IPS DF 6.9 (cell line): ENCODE data around the gene GTSE1.

Source experiments
- DNase-seq: peaks from one replicate; pipeline ENCODE4 v3.0.0-alpha.2; 2013; ENCODE audit warnings: low read depth, low spot score
- H3K27ac ChIP-seq: one replicate; pipeline ENCODE4 v1.5.1; 2013; ENCODE audit warnings: low read length, control low read depth
- H3K27me3 ChIP-seq: 2 replicates; pipeline ENCODE4 v1.6.1; 2013; ENCODE audit warnings: mild to moderate bottlenecking, low read length; ENCODE audit not compliant: control insufficient read depth, insufficient read depth
- H3K36me3 ChIP-seq: 2 replicates; pipeline ENCODE4 v1.6.1; 2013; ENCODE audit warnings: low read length; ENCODE audit not compliant: control insufficient read depth, insufficient read depth
- H3K4me1 ChIP-seq: 2 replicates; pipeline ENCODE4 v1.6.1; 2013; ENCODE audit warnings: low read length; ENCODE audit not compliant: control insufficient read depth, insufficient read depth
- H3K4me3 ChIP-seq: 2 replicates; pipeline ENCODE4 v1.5.1; 2013; ENCODE audit warnings: mild to moderate bottlenecking, low read length
- H3K9me3 ChIP-seq: 2 replicates; pipeline ENCODE4 v1.6.1; 2013; ENCODE audit warnings: low read length, inconsistent platforms; ENCODE audit not compliant: control insufficient read depth, insufficient read depth
- WGBS: extraction: QIAGEN DNeasy Blood & Tissue Kit; methylation state at CpG from one replicate; pipeline ENCODE4 v1.1.7; 2013; ENCODE audit warnings: mixed read lengths, missing lambda C conversion rate; ENCODE audit not compliant: insufficient read length, insufficient coverage; 5-methylcytosine and 5-hydroxymethylcytosine counted together

Gene GTSE1

GRCh38 chr22:46327691-46328465 is 31.2 kb downstream of the GTSE1 start:
- 100% methylated on average over 1 of the region's 13 CpGs for WGBS
- no peak overlapping the region for H3K4me3 ChIP-seq

GRCh38 chr22:46328797-46329196 is 32.1 kb downstream of the GTSE1 start:
- no peaks in the 10 kb centered on the region for H3K4me1 ChIP-seq
- WGBS = no CpG with 5 or more reads among the region's 11 CpGs
- no peak overlapping the region for H3K27ac ChIP-seq
- H3K4me3 ChIP-seq = no peak overlapping the region
- H3K36me3 ChIP-seq = peaks cover 27% of the 10 kb centered on the region
- DNase-seq = no peak
- no peaks in the 10 kb centered on the region for H3K27me3 ChIP-seq
- H3K9me3 ChIP-seq = no peaks in the 10 kb centered on the region

More at GRCh38 chr22:46327691-46328465, 31.2 kb downstream of the GTSE1 start:
- Histone ChIP-seq H3K27ac (no peak overlapping the region), H3K36me3 (peaks cover 32% of the 10 kb centered on the region), H3K9me3 (no peaks in the 10 kb centered on the region), H3K27me3 (no peaks in the 10 kb centered on the region), H3K4me1 (no peaks in the 10 kb centered on the region)
- DNase-seq = no peak

GRCh38 chr22:46329616-46330015 is 32.9 kb downstream of the GTSE1 start:
- Histone ChIP-seq H3K27me3 (no peaks in the 10 kb centered on the region), H3K9me3 (no peaks in the 10 kb centered on the region), H3K4me1 (no peaks in the 10 kb centered on the region), H3K36me3 (peaks cover 24% of the 10 kb centered on the region), H3K27ac (no peak overlapping the region), H3K4me3 (no peak overlapping the region)
- no peak for DNase-seq
- WGBS = no CpG with 5 or more reads among the region's 8 CpGs

- H3K4me3 ChIP-seq = no peak overlapping the region
- no peaks in the 10 kb centered on the region for H3K9me3 ChIP-seq
- DNase-seq = no peak
- WGBS = no CpG with 5 or more reads among the region's 4 CpGs
- H3K27ac ChIP-seq = no peak overlapping the region
- peaks cover 24% of the 10 kb centered on the region for H3K36me3 ChIP-seq
- H3K27me3 ChIP-seq = no peaks in the 10 kb centered on the region
- no peaks in the 10 kb centered on the region for H3K4me1 ChIP-seq
These were observed 33.8 kb downstream of the GTSE1 start for GRCh38 chr22:46330426-46330825.

- WGBS = no CpG with 5 or more reads among the region's 23 CpGs
- H3K36me3 ChIP-seq = peaks cover 19% of the 10 kb centered on the region
These were observed 34.8 kb downstream of the GTSE1 start for GRCh38 chr22:46331496-46331895.

GRCh38 chr22:46335201-46336118 is 38.8 kb downstream of the GTSE1 start, which contains the start of gene TRMU:
TRMU (plus strand) TSS chr22:46335714; CDS start chr22:46335765, 51 bp downstream.
- H3K27me3 ChIP-seq = no peaks in the 10 kb centered on the region
- no peaks in the 10 kb centered on the region for H3K9me3 ChIP-seq
- no peak within 1 kb of the TSS for H3K27ac ChIP-seq
- no CpG with 5 or more reads among the region's 93 CpGs for WGBS
- peak; percentile 55 for DNase-seq
- H3K4me1 ChIP-seq = peaks cover 3% of the 10 kb centered on the region; the same call in 1 of the 2 replicates
- H3K36me3 ChIP-seq = peaks cover 18% of the 10 kb centered on the region
- peak within 1 kb of the TSS; percentile 68 for H3K4me3 ChIP-seq

More at GRCh38 chr22:46331496-46331895, 34.8 kb downstream of the GTSE1 start:
- Histone ChIP-seq H3K27ac (no peak overlapping the region), H3K27me3 (no peaks in the 10 kb centered on the region), H3K9me3 (no peaks in the 10 kb centered on the region), H3K4me1 (peaks cover under 1% of the 10 kb centered on the region; the same call in 1 of the 2 replicates), H3K4me3 (no peak overlapping the region)
- no peak for DNase-seq

- no peaks in the 10 kb centered on the region for H3K9me3 ChIP-seq
- DNase-seq = no peak
- peaks cover 16% of the 10 kb centered on the region for H3K36me3 ChIP-seq
- H3K27ac ChIP-seq = no peak overlapping the region
- H3K27me3 ChIP-seq = no peaks in the 10 kb centered on the region
- WGBS = no CpG with 5 or more reads among the region's 42 CpGs
- H3K4me3 ChIP-seq = peak overlapping the region; percentile 68
- H3K4me1 ChIP-seq = peaks cover 3% of the 10 kb centered on the region
These were observed 39.7 kb downstream of the GTSE1 start for GRCh38 chr22:46336119-46337078.

- no peak overlapping the region for H3K27ac ChIP-seq
- H3K36me3 ChIP-seq = peaks cover 17% of the 10 kb centered on the region
- H3K27me3 ChIP-seq = no peaks in the 10 kb centered on the region
- no peak overlapping the region for H3K4me3 ChIP-seq
- peaks cover 3% of the 10 kb centered on the region for H3K4me1 ChIP-seq
- WGBS = no CpG with 5 or more reads among the region's 9 CpGs
- no peak for DNase-seq
- H3K9me3 ChIP-seq = no peaks in the 10 kb centered on the region
These were observed 41.2 kb downstream of the GTSE1 start for GRCh38 chr22:46337870-46338269.

- H3K27ac ChIP-seq = no peak overlapping the region
- no peaks in the 10 kb centered on the region for H3K27me3 ChIP-seq
- DNase-seq = no peak
- H3K36me3 ChIP-seq = peaks cover 19% of the 10 kb centered on the region
- no peaks in the 10 kb centered on the region for H3K9me3 ChIP-seq
- no CpG with 5 or more reads among the region's 8 CpGs for WGBS
- peaks cover 3% of the 10 kb centered on the region for H3K4me1 ChIP-seq
- H3K4me3 ChIP-seq = no peak overlapping the region
These were observed 42.0 kb downstream of the GTSE1 start for GRCh38 chr22:46338636-46339035.
